Erythroblast (primary cell): Measurements from ENCODE around the gene HOPX.

ENCODE experiments used
- GATA1 ChIP-seq: IDR thresholded peaks from 2 replicates; pipeline ENCODE4 v1.6.1; 2011; ENCODE audit warnings: low read depth, mild to moderate bottlenecking, control low read depth, low read length, moderate library complexity
- POLR2A ChIP-seq: IDR thresholded peaks from 2 replicates; pipeline ENCODE4 v1.6.1; 2011; ENCODE audit warnings: mild to moderate bottlenecking, low read length

DNA sequence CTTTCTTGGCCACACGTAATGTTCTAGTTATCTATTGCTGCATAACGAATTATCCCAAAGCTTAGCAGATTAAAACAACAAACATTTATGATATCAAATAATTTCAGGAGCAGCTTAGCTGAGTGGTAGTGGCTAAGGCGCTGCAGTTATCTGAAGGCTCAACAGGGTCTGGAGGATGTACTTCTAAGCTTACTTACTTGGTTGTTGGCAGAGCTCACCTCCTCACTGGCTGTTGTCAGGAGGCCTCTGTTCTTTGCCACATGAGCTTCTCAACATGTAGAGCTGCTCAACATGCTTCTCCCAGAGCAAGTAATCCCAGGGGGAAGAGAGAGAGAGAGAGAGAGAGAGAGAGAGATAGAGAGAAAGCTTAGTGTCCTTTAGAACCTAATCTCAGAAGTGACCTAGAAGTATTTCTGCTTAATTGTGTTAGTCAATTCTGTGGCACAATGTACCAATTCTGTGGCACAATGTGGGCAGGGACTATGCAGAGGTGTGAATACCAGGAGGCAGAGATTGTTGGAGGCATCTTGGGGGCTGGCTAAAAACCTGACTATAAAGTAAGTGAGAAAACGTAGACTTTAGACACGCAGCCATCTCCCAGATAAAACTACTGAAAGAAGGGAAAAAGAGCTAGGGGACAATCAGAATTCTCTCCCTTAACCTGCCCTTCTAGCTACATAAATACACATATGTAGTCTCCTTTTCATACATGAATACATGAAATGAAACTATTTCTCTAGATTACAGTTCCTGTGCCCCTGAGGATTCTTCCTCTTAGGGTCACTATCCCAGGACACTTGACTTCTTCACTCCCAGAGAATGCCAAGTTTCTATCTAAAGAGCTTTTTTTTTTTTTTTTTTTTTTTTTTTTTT lies 40.2 kb downstream of the HOPX start:
- TF ChIP-seq POLR2A (no peak), GATA1 (no peak)
